GM12878 (cell line): ENCODE measurements around the gene ZNF554. TPM values are rescaled to one million over a fixed set of nuclear protein-coding genes. Genes with fewer than 3 reads are reported as not detected.

ENCODE experiments used
- ATAC-seq: fragments of 200-7000 bp; cut with Tn5 transposase; 3 replicates; pipeline ENCODE4 v1.9.1; 2020; ENCODE audit warnings: mild to moderate bottlenecking, moderate library complexity
- BruUV-seq: library from RNA; stranded (reverse); fragments of 400-500 nt; replicated peaks from 2 replicates; lab custom pipeline; 2021; lab: Mats Ljungman, UMichigan
- CTCF ChIA-PET: fragments of 300-600 bp; sonication (Branson Sonifier 250); formaldehyde crosslinking; extraction: SDS; loops from one replicate; lab custom pipeline; 2021; ENCODE audit warnings: inconsistent platforms; lab: Yijun Ruan, JAX
- POLR2A ChIA-PET: fragments of 350-600 bp; formaldehyde crosslinking; extraction: SDS; loops from one replicate; lab custom pipeline; 2021; ENCODE audit warnings: inconsistent platforms; lab: Charles Lee
- RAD21 ChIA-PET: fragments of 300-600 bp; sonication (Branson Sonifier 250); formaldehyde crosslinking; loops from one replicate; lab custom pipeline; 2023; ENCODE audit warnings: antibody characterized with exemption; ENCODE audit not compliant: unreplicated experiment; lab: Charles Lee
- SMC1A ChIA-PET: fragments of 300-600 bp; sonication (Branson Sonifier 250); formaldehyde crosslinking; loops from one replicate; lab custom pipeline; 2023; ENCODE audit not compliant: unreplicated experiment, uncharacterized antibody; lab: Charles Lee
- DNase-seq: peaks from one replicate; pipeline ENCODE4 v3.0.0-alpha.2; 2011; ENCODE audit warnings: low read depth, low spot score
- FAIRE-seq: peaks from 3 replicates; lab custom pipeline; 2011; peaks lifted over from hg19 to GRCh38; lab: Jason Lieb, UNC
- H2AFZ ChIP-seq: 2 replicates; pipeline ENCODE4 v1.6.0; 2011; ENCODE audit warnings: low read depth, low read length, control low read depth; ENCODE audit not compliant: control insufficient read depth
- H3K27ac ChIP-seq: 2 replicates; pipeline ENCODE4 v1.5.1; 2011; ENCODE audit warnings: control low read depth; ENCODE audit not compliant: control insufficient read depth, insufficient read depth
- H3K27me3 ChIP-seq, 2 experiments: replicated peaks in 1 of 2; 2 replicates each; pipeline versions ENCODE4 v1.6.0 to v1.6.1; 2011; ENCODE audit warnings: low read length in 1 of 2; ENCODE audit not compliant: control insufficient read depth in 2 of 2, insufficient read depth in 2 of 2
- H3K36me3 ChIP-seq, 2 experiments: 2 replicates each; pipeline ENCODE4 v1.5.1; 2011; ENCODE audit warnings: low read length in 1 of 2; ENCODE audit not compliant: control insufficient read depth in 2 of 2, insufficient read depth in 2 of 2
- H3K4me1 ChIP-seq: 2 replicates; pipeline ENCODE4 v1.6.1; 2011; ENCODE audit warnings: mild to moderate bottlenecking, low read length, moderate library complexity, mixed read lengths; ENCODE audit not compliant: control insufficient read depth, insufficient read depth
- H3K4me2 ChIP-seq: 2 replicates; pipeline ENCODE4 v1.6.0; 2011; ENCODE audit warnings: control low read depth; ENCODE audit not compliant: control insufficient read depth, insufficient read depth
- H3K4me3 ChIP-seq: fragments of 200-600 bp; sonication (generic); 2 replicates; pipeline ENCODE4 v1.5.1; 2016
- H3K79me2 ChIP-seq: 2 replicates; pipeline ENCODE4 v1.6.0; 2011; ENCODE audit warnings: low read length; ENCODE audit not compliant: control insufficient read depth, insufficient read depth
- H3K9ac ChIP-seq: 2 replicates; pipeline ENCODE4 v1.8.0; 2011; ENCODE audit warnings: low read length, control low read depth, mixed read lengths; ENCODE audit not compliant: control insufficient read depth, insufficient read depth
- H3K9me3 ChIP-seq: replicated peaks from 3 replicates; pipeline ENCODE4 v1.5.1; 2011; ENCODE audit warnings: mild to moderate bottlenecking, low read length; ENCODE audit not compliant: control insufficient read depth, insufficient read depth
- H4K20me1 ChIP-seq: 2 replicates; pipeline ENCODE4 v1.6.0; 2011; ENCODE audit not compliant: control insufficient read depth, insufficient read depth
- BRCA1 ChIP-seq: IDR thresholded peaks from 2 replicates; pipeline ENCODE4 v1.6.1; 2011; ENCODE audit warnings: low read depth, low read length, improper control_type of control experiment
- ESRRA ChIP-seq: IDR thresholded peaks from 2 replicates; pipeline ENCODE4 v1.6.1; 2012; ENCODE audit warnings: mild to moderate bottlenecking, low read length, improper control_type of control experiment
- GABPA ChIP-seq: IDR thresholded peaks from 2 replicates; pipeline ENCODE4 v1.6.1; 2014; ENCODE audit warnings: antibody characterized with exemption, low read depth, mild to moderate bottlenecking, inconsistent platforms
- GATAD2B ChIP-seq: fragments of 450-650 bp; conservative IDR thresholded peaks from 2 replicates; pipeline ENCODE4 v1.6.1; 2017; ENCODE audit warnings: low read depth, mild to moderate bottlenecking, moderate library complexity
- MEF2A ChIP-seq: IDR thresholded peaks from 2 replicates; pipeline ENCODE4 v1.6.1; 2011; ENCODE audit warnings: low read depth, mild to moderate bottlenecking, low read length, moderate library complexity; ENCODE audit not compliant: insufficient read depth
- RELA ChIP-seq: fragments of 450-650 bp; IDR thresholded peaks from 2 replicates; pipeline ENCODE4 v1.8.0; 2014; ENCODE audit warnings: borderline replicate concordance; ENCODE audit not compliant: partially characterized antibody
- TARDBP ChIP-seq: IDR thresholded peaks from 2 replicates; pipeline ENCODE4 v1.6.1; 2016; ENCODE audit warnings: borderline replicate concordance
- ZNF384 ChIP-seq: IDR thresholded peaks from 2 replicates; pipeline ENCODE4 v1.6.1; 2012; ENCODE audit warnings: low read depth, mild to moderate bottlenecking, low read length, improper control_type of control experiment, borderline replicate concordance
- WGBS: methylation state at CpG from one replicate; pipeline ENCODE4 v1.1.6; 2016; ENCODE audit warnings: low lambda C conversion rate; ENCODE audit not compliant: insufficient replicate concordance, insufficient coverage; ENCODE audit errors: missing lambda C conversion rate; 5-methylcytosine and 5-hydroxymethylcytosine counted together
- in situ Hi-C: fragments of 300-500 bp; cut with MboI; formaldehyde crosslinking; loops from 9 replicates; pipeline ENCODE4 v1.14.3; 2018; ENCODE audit warnings: mixed read lengths
- intact Hi-C: fragments of 100-400 bp; cut with micrococcal nuclease; formaldehyde crosslinking; loops from one replicate; pipeline ENCODE4 v1.14.2; 2022; ENCODE audit not compliant: unreplicated experiment
- polyA plus RNA-seq, 11 experiments: library from polyadenylated mRNA; depleted of rRNA in 4 of 11; unstranded in 6 of 11; stranded (reverse) in 5 of 11; fragments of >200 nt; fragmentation: Nextera tagmentation in 4 of 11; fragmentation: Illumina TruSeq in 1 of 11; extraction: Ambion mirVana in 4 of 11; extraction: Trizol in 1 of 11; gene quantifications; 1 replicate in 1 of 11; 2 replicates in 10 of 11; pipeline versions ENCODE4 v1.2.1 to v1.2.3, GENCODE V29; 2011 to 2016; ENCODE audit warnings: inconsistent platforms in 2 of 11, missing spikeins in 2 of 11, low read depth in 1 of 11
- total RNA-seq, 4 experiments: library from RNA; depleted of rRNA in 3 of 4; stranded (reverse); fragments of >200 nt in 3 of 4; fragmentation: Illumina TruSeq in 1 of 4; extraction: Trizol in 1 of 4; gene quantifications; 2 replicates each; pipeline versions ENCODE4 v1.2.1 to v1.2.3, GENCODE V29; 2013 to 2021
- TF ChIP-seq, protein P1 (sequence below): fragments of 450-650 bp; IDR thresholded peaks from 2 replicates; pipeline ENCODE4 v1.6.1; 2016; ENCODE audit warnings: mild to moderate bottlenecking
- TF ChIP-seq, protein P2 (sequence below): fragments of 450-650 bp; IDR thresholded peaks from 2 replicates; pipeline ENCODE4 v1.6.1; 2017; ENCODE audit warnings: mild to moderate bottlenecking, moderate library complexity
- TF ChIP-seq, protein P3 (sequence below): fragments of 450-650 bp; IDR thresholded peaks from 2 replicates; pipeline ENCODE4 v1.6.1; 2016; ENCODE audit warnings: mild to moderate bottlenecking

Gene ZNF554
- total and polyA plus RNA-seq, 10 of the 15 experiments (the other 5 are each of a cell fraction or from before 2014, with no cell fraction given), result 0.19 to 2.1 (median 1.4) TPM

DNA sequence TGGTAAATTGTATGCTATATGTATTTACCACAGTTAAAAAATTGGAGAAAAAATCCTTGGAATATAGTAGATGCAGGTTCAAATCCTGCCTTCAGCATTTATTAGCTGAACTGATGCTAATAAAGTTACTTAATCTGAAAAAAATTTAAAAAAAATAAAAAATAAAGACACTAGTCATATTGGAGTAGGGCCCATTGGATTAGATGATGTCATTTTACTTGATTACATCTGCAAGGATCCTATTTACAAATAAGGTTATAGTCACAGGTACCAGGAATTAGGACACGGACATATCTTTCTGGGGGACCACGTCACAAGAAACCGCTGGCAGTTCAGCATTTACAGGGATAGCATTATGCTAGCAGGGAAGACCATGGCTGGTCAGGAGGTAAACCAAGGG lies 27.8 kb downstream of the ZNF554 start:
- no peak for DNase-seq
- no peaks in the 10 kb centered on the region; the same call in 1 of the 2 replicates for H3K4me1 ChIP-seq

DNA sequence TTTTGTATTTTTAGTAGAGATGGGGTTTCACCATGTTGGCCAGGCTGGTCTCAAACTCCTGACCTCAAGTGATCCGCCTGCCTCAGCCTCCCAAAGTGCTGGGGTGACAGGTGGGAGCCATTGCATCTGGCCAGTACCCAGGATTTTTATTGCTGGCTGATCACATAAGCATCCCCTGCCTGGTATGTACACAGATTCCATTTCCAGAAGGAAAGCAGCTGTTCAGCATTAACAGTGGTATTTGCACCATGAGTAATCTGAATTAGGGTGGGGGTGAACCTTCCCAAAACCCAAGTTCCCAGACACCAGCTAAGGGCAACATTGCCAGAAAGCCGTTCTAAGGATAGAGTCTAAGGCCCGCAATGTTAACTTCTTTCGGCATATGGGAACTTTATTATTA lies 28.9 kb downstream of the ZNF554 start:
- no peaks in the 10 kb centered on the region for H3K79me2 ChIP-seq
- H3K4me2 ChIP-seq, result no peak overlapping the region
- ATAC-seq (no peak), DNase-seq (no peak), FAIRE-seq (no peak)
- no peak overlapping the region for H2AFZ ChIP-seq
- ChIA-PET RAD21 (no interaction called here), SMC1A (no interaction called here), POLR2A (no interaction called here), CTCF (no interaction called here)
- in situ Hi-C loops, result no loop called here
- no peak overlapping the region for H3K4me3 ChIP-seq
- 87% methylated on average over 4 of the region's 4 CpGs for WGBS
- H3K9me3 ChIP-seq, result peaks cover 34% of the 10 kb centered on the region
- intact Hi-C loops, result no loop called here
- no peak overlapping the region for H3K27ac ChIP-seq
- no peaks in the 10 kb centered on the region for H3K4me1 ChIP-seq
- no TSS peak for BruUV-seq
- H3K27me3 ChIP-seq, result no peaks in the 10 kb centered on the region
- peaks cover 6 to 13% of the 10 kb centered on the region in 2 experiments for H3K36me3 ChIP-seq
- no peaks in the 10 kb centered on the region for H4K20me1 ChIP-seq
- H3K9ac ChIP-seq, result no peak overlapping the region
- TF ChIP-seq RELA (no peak), MEF2A (no peak), ZNF384 (no peak), GATAD2B (no peak), BRCA1 (no peak), TARDBP (no peak)
- TF ChIP-seq, protein P1, sequence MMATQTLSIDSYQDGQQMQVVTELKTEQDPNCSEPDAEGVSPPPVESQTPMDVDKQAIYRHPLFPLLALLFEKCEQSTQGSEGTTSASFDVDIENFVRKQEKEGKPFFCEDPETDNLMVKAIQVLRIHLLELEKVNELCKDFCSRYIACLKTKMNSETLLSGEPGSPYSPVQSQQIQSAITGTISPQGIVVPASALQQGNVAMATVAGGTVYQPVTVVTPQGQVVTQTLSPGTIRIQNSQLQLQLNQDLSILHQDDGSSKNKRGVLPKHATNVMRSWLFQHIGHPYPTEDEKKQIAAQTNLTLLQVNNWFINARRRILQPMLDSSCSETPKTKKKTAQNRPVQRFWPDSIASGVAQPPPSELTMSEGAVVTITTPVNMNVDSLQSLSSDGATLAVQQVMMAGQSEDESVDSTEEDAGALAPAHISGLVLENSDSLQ, result no peak
- TF ChIP-seq, protein P2, sequence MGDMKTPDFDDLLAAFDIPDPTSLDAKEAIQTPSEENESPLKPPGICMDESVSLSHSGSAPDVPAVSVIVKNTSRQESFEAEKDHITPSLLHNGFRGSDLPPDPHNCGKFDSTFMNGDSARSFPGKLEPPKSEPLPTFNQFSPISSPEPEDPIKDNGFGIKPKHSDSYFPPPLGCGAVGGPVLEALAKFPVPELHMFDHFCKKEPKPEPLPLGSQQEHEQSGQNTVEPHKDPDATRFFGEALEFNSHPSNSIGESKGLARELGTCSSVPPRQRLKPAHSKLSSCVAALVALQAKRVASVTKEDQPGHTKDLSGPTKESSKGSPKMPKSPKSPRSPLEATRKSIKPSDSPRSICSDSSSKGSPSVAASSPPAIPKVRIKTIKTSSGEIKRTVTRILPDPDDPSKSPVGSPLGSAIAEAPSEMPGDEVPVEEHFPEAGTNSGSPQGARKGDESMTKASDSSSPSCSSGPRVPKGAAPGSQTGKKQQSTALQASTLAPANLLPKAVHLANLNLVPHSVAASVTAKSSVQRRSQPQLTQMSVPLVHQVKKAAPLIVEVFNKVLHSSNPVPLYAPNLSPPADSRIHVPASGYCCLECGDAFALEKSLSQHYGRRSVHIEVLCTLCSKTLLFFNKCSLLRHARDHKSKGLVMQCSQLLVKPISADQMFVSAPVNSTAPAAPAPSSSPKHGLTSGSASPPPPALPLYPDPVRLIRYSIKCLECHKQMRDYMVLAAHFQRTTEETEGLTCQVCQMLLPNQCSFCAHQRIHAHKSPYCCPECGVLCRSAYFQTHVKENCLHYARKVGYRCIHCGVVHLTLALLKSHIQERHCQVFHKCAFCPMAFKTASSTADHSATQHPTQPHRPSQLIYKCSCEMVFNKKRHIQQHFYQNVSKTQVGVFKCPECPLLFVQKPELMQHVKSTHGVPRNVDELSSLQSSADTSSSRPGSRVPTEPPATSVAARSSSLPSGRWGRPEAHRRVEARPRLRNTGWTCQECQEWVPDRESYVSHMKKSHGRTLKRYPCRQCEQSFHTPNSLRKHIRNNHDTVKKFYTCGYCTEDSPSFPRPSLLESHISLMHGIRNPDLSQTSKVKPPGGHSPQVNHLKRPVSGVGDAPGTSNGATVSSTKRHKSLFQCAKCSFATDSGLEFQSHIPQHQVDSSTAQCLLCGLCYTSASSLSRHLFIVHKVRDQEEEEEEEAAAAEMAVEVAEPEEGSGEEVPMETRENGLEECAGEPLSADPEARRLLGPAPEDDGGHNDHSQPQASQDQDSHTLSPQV, result no peak

More for the DNA sequence above, 27.8 kb downstream of the ZNF554 start:
- no peak overlapping the region for H3K27ac ChIP-seq
- POLR2A ChIA-PET, result interaction anchor here (0.6 kb wide), 1 partner anchor 285 kb away, joined by 3 read pairs; no protein-coding TSS in a partner anchor
- H3K79me2 ChIP-seq, result no peaks in the 10 kb centered on the region; the same call in 1 of the 2 replicates
- H3K9ac ChIP-seq, result no peak overlapping the region
- in situ Hi-C loops (no loop called here), intact Hi-C loops (no loop called here)
- no peak for FAIRE-seq
- TF ChIP-seq GABPA (no peak), ESRRA (no peak)
- TF ChIP-seq, protein P3, sequence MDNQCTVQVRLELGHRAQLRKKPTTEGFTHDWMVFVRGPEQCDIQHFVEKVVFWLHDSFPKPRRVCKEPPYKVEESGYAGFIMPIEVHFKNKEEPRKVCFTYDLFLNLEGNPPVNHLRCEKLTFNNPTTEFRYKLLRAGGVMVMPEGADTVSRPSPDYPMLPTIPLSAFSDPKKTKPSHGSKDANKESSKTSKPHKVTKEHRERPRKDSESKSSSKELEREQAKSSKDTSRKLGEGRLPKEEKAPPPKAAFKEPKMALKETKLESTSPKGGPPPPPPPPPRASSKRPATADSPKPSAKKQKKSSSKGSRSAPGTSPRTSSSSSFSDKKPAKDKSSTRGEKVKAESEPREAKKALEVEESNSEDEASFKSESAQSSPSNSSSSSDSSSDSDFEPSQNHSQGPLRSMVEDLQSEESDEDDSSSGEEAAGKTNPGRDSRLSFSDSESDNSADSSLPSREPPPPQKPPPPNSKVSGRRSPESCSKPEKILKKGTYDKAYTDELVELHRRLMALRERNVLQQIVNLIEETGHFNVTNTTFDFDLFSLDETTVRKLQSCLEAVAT, result no peak
- CTCF ChIA-PET, result interaction anchor here (0.7 kb wide), 1 partner anchor 655 kb away, joined by 4 read pairs; no protein-coding TSS in a partner anchor
- no TSS peak for BruUV-seq
- no peak overlapping the region for H3K4me3 ChIP-seq
- H4K20me1 ChIP-seq, result no peaks in the 10 kb centered on the region
- WGBS, result 98% methylated on average over 3 of the region's 3 CpGs
- H3K9me3 ChIP-seq, result peaks cover 23% of the 10 kb centered on the region
- H2AFZ ChIP-seq, result no peak overlapping the region
- H3K36me3 ChIP-seq, result peaks cover 1 to 13% of the 10 kb centered on the region in 2 experiments
- RAD21 ChIA-PET, result no interaction called here
- SMC1A ChIA-PET, result no interaction called here
- no peak for ATAC-seq
- H3K4me2 ChIP-seq, result no peak overlapping the region
- no peaks in the 10 kb centered on the region for H3K27me3 ChIP-seq
